Gastroesophageal sphincter (tissue), 4 donors: ENCODE results near the gene MKLN1. TPM values are rescaled to one million over a fixed set of nuclear protein-coding genes. Genes with fewer than 3 reads are reported as not detected.

Source experiments
- ATAC-seq: fragments of 150-250 bp; one replicate; pipeline ENCODE4 v1.9.1; 2016; ENCODE audit warnings: mild to moderate bottlenecking, moderate library complexity
- H3K27ac ChIP-seq, 4 donors: fragments of 200-600 bp; sonication (generic) in 3 of 4; 1 replicate in 3 of 4; 2 replicates in 1 of 4; pipeline ENCODE4 v1.5.1; 2016 to 2019
- H3K27me3 ChIP-seq: fragments of 200-600 bp; sonication (generic); one replicate; pipeline ENCODE4 v1.5.1; 2019
- H3K36me3 ChIP-seq, 2 donors: fragments of 200-600 bp; sonication (generic); one replicate each; pipeline ENCODE4 v1.5.1; 2019; ENCODE audit warnings: control low read depth in 1 of 2
- H3K4me1 ChIP-seq, 3 donors: fragments of 200-600 bp; sonication (generic); 1 replicate in 2 of 3; 2 replicates in 1 of 3; pipeline ENCODE4 v1.5.1; 2016 to 2019; ENCODE audit warnings: control low read depth in 2 of 3
- H3K4me3 ChIP-seq, 2 donors: fragments of 200-600 bp; sonication (generic); one replicate each; pipeline ENCODE4 v1.5.1; 2019; ENCODE audit warnings: mild to moderate bottlenecking in 1 of 2, moderate library complexity in 1 of 2
- H3K9me3 ChIP-seq, 3 donors: fragments of 200-600 bp; sonication (generic); one replicate each; pipeline ENCODE4 v1.5.1; 2017 to 2019; ENCODE audit warnings: control low read depth in 2 of 3
- EP300 ChIP-seq: sonication (generic); formaldehyde crosslinking; IDR thresholded peaks from one replicate; pipeline ENCODE4 v1.6.1; 2017; ENCODE audit warnings: antibody characterized with exemption, mild to moderate bottlenecking
- POLR2A ChIP-seq, 2 donors: fragments of 450-650 bp; IDR thresholded peaks; one replicate each; pipeline ENCODE4 v1.6.1; 2017; ENCODE audit warnings: antibody characterized with exemption in 2 of 2, mild to moderate bottlenecking in 2 of 2, moderate library complexity in 1 of 2
- POLR2AphosphoS5 ChIP-seq: sonication (generic); formaldehyde crosslinking; IDR thresholded peaks from one replicate; pipeline ENCODE4 v1.6.1; 2017; ENCODE audit warnings: antibody characterized with exemption
- WGBS, 2 donors: methylation state at CpG; one replicate each; pipeline ENCODE4 v1.1.5; 2018; ENCODE audit warnings: low coverage in 1 of 2; 5-methylcytosine and 5-hydroxymethylcytosine counted together
- total RNA-seq, 4 donors: library from RNA; depleted of rRNA; stranded (reverse); fragments of >200 nt; gene quantifications; one replicate each; pipeline ENCODE4 v1.1.0, GENCODE V29; 2016
- TF ChIP-seq, protein P1 (sequence below), 4 experiments: fragments of 200-600 bp in 2 of 4; fragments of 450-650 bp in 2 of 4; sonication (generic) in 1 of 4; IDR thresholded peaks; one replicate each; pipeline ENCODE4 v1.5.1; 2017 to 2019; ENCODE audit warnings: antibody characterized with exemption in 4 of 4, mild to moderate bottlenecking in 2 of 4, moderate library complexity in 2 of 4

MKLN1 gene
- total RNA-seq = 10 to 100 TPM; 40.4 to 82.8 (median 58.6) TPM

DNA sequence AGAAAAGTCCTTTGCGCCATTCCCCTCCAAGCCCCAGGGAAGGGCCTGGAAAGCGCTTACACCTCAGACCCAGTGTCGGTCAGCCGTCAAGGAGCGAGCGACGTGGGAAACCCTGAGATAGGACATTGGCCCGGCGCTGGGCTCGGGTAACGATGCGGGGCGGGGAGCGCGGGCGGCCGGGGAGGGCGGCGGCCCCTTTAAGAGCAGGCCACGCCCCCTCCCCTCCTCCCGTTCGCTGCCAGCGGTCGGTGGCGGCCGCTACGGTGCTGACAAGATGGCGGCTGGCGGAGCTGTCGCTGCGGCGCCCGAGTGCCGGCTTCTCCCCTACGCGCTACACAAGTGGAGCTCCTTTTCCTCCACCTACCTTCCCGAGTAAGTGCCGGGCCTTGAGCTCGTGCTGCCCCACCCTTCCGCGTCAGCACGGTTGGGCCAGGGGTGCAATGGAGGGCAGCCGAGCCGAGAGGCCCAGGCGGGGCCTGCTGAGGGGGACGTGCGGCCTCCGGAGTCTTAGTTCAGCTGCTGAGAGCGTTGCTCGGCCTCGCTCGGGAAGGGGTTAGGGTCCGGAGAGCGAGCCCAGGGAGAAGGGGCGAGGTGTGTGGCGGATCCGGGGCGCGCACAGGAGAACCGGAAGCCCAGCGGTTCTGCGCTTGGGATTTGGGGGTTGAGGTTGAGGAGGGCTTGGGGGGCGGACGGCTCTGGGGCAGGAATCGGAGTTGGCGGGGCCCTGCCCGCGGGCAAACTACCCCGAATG is at the start of gene MKLN1:
TSS of gene MKLN1 (plus strand) at position 251 of the 751 bp plus-strand sequence. CDS start at position 275, 24 bp downstream.
- peak within 1 kb of the TSS; percentile 91 to 99 (median 94) for H3K27ac ChIP-seq
- ATAC-seq = peak; percentile 98
- peak within 1 kb of the TSS; percentile 65 to 76 for H3K4me3 ChIP-seq
- WGBS, 2 donors = 0% methylated on average over 7 of the region's 69 CpGs; no CpG with 5 or more reads in 1 of the 2 donors
- H3K36me3 ChIP-seq = no peaks in the 10 kb centered on the region
- H3K9me3 ChIP-seq = no peaks in the 10 kb centered on the region
- peaks cover 6 to 48% (median 8%) of the 10 kb centered on the region in 3 donors for H3K4me1 ChIP-seq
- no peaks in the 10 kb centered on the region for H3K27me3 ChIP-seq
- TF ChIP-seq, protein P1, sequence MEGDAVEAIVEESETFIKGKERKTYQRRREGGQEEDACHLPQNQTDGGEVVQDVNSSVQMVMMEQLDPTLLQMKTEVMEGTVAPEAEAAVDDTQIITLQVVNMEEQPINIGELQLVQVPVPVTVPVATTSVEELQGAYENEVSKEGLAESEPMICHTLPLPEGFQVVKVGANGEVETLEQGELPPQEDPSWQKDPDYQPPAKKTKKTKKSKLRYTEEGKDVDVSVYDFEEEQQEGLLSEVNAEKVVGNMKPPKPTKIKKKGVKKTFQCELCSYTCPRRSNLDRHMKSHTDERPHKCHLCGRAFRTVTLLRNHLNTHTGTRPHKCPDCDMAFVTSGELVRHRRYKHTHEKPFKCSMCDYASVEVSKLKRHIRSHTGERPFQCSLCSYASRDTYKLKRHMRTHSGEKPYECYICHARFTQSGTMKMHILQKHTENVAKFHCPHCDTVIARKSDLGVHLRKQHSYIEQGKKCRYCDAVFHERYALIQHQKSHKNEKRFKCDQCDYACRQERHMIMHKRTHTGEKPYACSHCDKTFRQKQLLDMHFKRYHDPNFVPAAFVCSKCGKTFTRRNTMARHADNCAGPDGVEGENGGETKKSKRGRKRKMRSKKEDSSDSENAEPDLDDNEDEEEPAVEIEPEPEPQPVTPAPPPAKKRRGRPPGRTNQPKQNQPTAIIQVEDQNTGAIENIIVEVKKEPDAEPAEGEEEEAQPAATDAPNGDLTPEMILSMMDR (IDR thresholded peaks at IDR 0.05) = peak in 1 of 4 experiments; percentile 2
- TF ChIP-seq POLR2AphosphoS5 (peak; percentile 75), POLR2A (IDR thresholded peaks at IDR 0.05) (peak; percentile 63 to 82), EP300 (no peak)

DNA sequence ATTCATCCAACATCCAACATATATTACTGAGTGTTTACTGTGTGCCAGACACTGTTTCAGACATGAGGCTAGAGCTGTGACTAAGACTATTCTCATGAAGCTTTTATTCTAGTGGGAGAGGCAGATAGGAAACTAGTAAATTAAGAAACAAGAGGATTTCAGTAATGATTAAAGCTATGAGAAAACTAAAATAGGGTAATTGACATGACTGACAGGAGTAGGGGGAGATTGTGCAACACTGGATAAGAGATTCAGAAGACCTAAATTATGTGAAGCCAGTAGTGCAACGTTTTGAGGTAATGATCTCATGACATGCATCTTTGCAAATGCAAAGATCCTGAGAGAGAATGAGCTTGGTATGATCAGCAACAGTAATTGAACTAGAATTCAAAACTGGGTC is 48.6 kb upstream of the MKLN1 start:
- no peak for ATAC-seq
- WGBS, 2 donors = 56 to 63% methylated on average over 1 of the region's 1 CpG

DNA sequence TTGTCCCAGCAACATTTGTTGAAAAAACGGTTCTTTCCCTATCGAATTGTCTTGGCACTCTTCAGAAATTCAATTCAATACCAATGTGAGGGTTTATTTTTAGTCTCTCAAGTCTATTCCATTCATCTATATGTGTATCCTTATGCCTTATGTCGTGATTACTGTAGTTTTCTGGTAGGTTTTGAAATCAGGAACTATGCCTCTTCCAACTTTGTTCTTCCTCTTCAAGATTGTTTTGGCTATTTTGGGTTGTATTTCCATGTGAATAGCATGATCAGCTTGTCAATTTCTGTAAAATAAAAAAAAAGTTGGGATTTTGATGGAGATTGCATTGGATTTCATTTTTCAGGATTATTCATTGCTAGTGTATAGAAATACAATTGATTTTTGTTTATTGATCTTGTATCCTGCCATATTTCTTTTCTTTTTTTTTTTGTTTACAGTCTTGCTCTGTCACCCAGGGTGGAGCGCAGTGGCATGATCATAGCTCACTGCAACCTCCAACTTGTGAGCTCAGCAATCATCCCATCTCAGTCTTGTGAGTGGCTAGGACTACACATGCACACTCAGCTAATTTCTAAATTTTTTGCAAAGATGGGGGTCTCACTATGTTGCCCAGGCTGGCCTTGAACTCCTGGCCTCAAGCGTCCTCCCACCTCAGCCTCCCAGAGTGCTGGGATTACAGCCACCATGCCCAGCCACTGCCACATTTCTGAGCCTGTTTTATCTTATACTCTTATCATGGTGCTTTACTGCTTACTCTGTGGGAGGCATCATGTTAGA is 46.2 kb upstream of the MKLN1 start:
- no peaks in the 10 kb centered on the region for H3K36me3 ChIP-seq
- no peak for ATAC-seq
- WGBS, 2 donors = 83 to 91% methylated on average over 2 to 4 of the region's 5 CpGs
- no peak overlapping the region for H3K27ac ChIP-seq
- peaks cover 5 to 22% (median 11%) of the 10 kb centered on the region in 3 donors for H3K4me1 ChIP-seq
- no peak overlapping the region for H3K4me3 ChIP-seq
- no peaks in the 10 kb centered on the region for H3K9me3 ChIP-seq
- TF ChIP-seq POLR2AphosphoS5 = no peak
- TF ChIP-seq POLR2A (IDR thresholded peaks at IDR 0.05) = no peak
- TF ChIP-seq, protein P1 (IDR thresholded peaks at IDR 0.05) = no peak
- no peak for TF ChIP-seq EP300
- H3K27me3 ChIP-seq = no peaks in the 10 kb centered on the region

More for the DNA sequence above, 48.6 kb upstream of the MKLN1 start:
- TF ChIP-seq POLR2A (IDR thresholded peaks at IDR 0.05) (no peak), POLR2AphosphoS5 (no peak), EP300 (no peak)
- TF ChIP-seq, protein P1 (IDR thresholded peaks at IDR 0.05) = no peak
- peaks cover 0 to under 1% (median 0%) of the 10 kb centered on the region in 3 donors for H3K4me1 ChIP-seq
- H3K27me3 ChIP-seq = no peaks in the 10 kb centered on the region
- no peaks in the 10 kb centered on the region for H3K9me3 ChIP-seq
- no peak overlapping the region for H3K4me3 ChIP-seq
- H3K36me3 ChIP-seq = no peaks in the 10 kb centered on the region
- no peak overlapping the region for H3K27ac ChIP-seq

DNA sequence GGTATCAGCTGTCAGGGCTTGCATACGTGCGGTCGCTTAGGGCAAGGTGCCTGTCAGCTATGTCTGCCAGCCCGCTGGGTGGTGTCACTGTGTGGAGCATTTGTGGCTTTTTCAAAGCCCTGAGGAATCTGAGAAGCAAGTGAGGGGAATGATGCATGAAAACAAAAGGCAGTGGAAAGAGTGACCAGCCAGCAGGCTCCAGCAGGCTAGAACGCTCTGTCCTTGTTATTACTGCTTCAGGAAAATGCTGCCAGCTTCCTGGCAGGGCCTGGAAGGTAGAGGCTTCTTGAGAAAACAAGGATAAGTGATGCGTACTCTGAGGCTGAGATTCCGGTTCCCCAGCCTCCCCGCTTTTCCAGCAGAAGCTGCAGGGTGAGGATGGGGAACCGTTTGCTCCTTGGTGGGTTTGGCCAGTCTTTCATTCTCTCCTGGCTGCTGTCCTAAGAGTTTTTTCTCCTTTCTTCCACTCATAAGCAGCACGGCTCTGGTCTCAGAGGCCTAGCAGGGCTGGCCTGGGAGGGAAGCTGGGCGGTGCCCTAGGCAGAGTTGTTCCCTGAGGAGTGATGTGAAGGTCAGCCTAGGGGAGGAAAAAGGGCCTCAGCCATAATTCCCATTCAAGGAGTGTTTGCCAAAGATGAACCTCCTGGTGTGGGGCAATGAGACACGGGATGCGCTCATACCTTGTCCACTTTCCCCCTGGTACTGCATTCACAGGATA is 42.8 kb upstream of the MKLN1 start:
- no peak for TF ChIP-seq EP300
- no peak for TF ChIP-seq POLR2A (IDR thresholded peaks at IDR 0.05)
- peak; percentile 68 for TF ChIP-seq POLR2AphosphoS5
- TF ChIP-seq, protein P1 (IDR thresholded peaks at IDR 0.05) = no peak
- 54 to 57% methylated on average over 2 to 11 of the region's 13 CpGs for WGBS, 2 donors
- Histone ChIP-seq H3K27ac (peak overlapping the region; percentile 69 to 86 (median 72)), H3K4me1 (peaks cover 5 to 22% (median 11%) of the 10 kb centered on the region in 3 donors), H3K9me3 (no peaks in the 10 kb centered on the region), H3K36me3 (no peaks in the 10 kb centered on the region), H3K4me3 (no peak overlapping the region), H3K27me3 (no peaks in the 10 kb centered on the region)
- peak; percentile 81 for ATAC-seq
